ENCODE data around the gene PDE7B. TPM values are rescaled to one million over a fixed set of nuclear protein-coding genes. Genes with fewer than 3 reads are reported as not detected.

The PDE7B gene
- total RNA-seq, 1 donor from 2014 or later = 0.68 TPM

DNA sequence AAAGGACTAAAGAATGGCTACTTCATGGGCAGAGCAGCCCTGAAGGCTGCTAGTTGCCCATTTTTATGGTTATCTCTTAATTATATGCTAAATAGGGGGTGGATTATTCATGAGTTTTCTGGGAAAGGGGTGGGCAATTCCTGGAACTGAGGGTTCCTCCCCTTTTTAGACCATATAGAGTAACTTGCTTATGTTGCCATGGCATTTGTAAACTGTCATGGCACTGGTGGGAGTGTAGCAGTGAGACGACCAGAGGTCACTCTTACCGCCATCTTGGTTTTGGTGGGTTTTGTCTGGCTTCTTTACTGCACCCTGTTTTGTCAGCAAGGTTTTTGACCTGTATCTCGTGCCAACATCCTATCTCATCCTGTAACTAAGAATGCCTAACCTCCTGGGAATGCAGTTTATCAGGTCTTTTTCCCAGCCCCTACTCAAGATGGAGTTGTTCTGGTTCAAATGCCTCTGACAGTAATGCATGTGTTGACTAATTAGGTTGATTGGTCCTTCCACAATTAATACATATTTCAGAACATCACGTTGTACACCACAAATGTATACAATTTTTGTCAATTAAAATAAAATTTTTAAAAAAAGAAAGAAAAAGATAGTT lies 139.5 kb downstream of the PDE7B start:
- ATAC-seq = no peak

DNA sequence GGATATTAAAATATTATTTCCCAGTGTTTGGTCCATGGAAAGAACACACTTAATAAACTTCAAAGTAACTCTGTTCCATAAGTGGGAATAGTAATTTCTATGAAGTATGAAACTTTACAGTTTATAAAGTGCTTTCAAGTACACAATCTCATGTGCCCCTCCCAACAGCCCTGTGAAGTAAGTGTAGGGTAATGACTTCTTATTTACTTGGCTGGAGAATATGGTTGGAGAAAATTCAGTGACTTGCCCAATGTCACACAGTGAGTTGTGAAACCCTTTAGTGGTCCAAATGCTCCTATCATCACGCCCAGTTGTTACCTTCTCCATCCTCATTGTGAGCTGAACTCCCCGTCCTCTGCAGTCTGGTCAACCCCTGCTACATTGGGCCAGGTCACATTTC lies 141.2 kb downstream of the PDE7B start:
- ATAC-seq = no peak

DNA sequence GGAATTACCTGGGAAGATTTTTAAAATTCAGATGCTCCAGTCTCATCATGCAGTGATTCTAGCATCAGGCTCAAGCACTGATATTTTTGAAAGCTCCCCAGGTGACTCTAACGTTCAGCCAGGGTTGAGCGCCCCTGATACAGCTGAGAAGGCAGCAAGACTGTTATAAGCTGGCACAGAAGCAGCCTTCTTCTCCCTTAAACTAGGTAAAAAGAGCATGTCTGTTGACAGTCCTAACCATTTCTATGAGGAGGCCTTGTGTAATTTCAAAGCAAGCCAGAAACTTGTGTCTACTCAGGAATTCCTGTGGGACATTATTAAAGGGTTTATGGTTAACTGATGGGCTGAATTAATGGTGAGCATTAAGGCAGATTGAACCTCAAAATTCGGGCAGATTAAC lies 141.9 kb downstream of the PDE7B start:
- no peak for ATAC-seq

DNA sequence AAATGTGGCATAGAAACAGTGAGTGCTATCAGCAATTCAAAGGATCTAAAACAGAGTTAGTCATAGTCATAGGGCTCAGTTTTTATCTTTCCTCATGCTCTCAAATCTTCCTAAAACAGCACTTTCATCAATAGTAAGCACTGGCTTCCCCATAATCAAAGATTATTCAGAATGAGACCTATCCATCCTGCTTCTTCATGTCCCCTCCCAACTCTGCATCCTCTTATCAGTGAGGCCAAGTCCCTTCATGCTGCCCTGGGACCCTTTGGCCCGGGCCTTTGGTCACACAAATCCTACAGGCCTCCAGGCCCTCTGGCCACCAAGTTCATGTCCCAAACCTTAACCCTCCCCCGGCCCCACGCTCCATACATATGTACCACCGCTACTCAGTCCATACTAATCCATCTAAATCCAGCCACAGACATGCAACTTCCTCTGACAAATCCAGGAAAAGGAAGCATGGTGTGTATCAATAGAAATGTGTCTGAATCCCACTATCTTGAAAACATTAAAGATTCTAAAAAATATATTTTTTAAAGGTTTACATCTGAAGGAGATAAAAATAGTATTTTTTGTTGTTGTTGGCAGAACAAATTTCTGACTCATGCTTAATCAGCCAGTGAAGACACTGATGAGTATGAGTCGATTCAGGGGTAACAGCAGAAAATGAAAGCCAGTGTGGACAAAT lies 143.5 kb downstream of the PDE7B start:
- no peak for ATAC-seq

DNA sequence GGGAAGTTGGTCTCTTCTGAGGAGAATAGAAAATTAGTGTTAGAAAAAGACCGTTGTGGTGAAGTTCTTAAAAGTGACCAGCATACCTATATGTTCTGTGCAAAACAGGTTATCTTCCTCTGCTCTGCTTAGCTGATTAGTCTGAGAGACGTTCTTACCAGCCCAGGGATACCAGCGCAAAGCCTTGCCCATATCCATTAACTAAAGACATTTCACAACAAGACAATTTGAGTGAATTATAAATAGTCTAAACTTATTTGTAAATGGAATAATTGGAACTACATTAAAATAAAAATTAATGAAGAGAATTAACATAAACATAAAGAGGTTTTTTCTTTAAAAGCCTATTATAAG lies 144.0 kb downstream of the PDE7B start:
- no peak for ATAC-seq

DNA sequence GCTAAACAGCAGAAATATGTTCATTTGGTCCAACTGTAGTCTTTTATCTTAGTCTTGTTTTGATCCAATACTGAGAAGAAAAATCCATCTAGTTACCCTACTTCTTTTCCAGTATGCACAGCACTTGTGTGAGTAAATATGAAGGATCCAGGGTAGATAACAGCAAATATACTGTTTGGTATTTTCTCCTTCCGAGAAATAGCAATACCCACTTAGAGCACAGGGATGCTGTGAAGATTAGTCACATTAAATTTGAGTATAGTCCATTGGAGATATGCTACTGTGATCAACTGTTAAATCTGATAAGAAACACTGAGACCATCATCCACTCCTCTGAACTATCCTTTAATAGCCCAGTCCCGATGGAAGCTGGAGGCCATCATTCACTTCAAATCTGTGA lies 145.2 kb downstream of the PDE7B start:
- ATAC-seq = no peak

DNA sequence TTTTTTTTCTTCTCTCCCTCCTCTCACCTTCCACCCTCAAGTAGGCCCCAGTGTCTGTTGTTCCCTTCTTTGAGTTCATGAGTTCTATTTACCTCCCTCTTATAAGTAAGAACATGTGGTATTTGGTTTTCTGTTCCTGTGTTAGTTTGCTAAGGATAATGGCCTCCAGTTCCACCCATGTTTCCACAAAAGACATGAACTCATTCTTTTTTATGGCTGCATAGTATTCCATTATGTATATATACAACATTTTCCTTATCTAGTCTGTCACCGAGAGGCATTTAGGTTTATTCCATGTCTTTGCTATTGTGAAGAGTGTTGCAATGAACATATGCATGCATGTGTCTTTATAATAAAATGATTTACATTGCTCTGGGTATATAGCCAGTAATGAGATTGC lies 147.9 kb downstream of the PDE7B start:
- no peak for ATAC-seq

DNA sequence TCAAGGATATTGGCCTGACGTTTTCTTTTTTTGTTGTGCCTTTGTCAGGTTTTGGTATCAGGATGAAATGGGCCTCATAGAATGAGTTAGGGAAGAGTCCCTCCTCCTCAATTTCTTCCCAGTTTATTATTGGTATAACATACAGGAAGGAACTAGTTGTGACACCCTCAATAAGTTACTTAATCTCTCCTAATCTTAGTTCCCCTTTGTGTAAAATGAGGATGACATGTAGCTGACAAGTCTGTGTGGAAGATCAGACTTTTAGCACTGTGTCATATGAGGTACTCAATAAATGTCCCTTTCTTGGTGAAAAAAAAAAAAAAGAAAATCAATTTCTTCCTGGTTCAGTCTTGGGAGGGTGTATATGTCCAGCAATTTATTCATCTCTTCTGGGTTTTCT lies 155.8 kb downstream of the PDE7B start:
- ATAC-seq = no peak

DNA sequence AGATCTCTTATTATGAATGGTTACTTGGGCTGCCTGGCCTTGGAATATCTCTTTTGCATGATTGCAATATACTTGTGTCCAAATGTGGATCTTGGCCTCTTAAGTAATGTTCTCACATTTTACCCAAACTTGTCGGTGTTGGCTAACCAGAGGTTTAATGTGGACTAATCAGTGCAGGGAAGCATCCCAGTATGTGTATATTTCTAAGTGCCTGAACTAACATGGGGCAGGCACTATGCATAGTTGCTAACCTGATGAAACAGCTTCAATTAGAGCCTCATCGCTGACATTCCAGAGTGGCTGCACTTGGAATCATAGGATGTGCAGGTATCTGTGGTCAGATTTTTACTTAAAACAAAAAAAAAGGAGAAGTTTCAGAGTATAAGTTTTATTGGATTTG lies 160.0 kb downstream of the PDE7B start:
- no peak for ATAC-seq

DNA sequence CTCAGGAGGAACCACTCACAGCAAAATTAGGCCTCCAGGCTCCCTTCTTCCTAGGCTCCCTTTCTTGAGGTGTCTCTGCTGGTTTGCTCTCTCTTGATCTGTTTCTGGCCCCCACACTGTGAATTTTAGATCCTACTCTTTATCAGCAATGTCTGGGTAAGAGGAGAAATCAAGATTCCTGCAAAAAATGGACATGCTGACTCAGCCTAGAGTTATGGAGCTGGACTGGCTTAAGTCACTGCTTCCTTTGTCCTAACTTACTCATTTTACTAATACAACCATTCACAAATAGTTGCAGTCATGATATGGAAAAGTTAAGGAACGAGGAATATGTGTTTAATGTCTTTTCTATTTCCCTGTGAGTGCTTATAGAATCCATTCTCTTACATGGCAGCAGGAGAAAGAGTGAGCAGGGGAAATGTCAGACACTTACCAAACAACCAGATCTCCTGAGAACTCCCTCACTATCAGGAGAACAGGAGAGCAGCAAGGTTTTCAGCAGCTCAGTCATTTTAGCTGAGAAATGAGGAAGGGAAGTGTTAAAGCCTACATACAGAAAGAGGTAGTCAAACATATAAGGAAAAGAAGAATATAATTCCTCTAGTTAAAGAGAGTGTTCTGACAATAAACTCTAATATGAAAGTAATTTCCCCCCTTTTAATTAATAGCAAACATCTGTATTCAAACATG lies 160.8 kb downstream of the PDE7B start:
- ATAC-seq = no peak

DNA sequence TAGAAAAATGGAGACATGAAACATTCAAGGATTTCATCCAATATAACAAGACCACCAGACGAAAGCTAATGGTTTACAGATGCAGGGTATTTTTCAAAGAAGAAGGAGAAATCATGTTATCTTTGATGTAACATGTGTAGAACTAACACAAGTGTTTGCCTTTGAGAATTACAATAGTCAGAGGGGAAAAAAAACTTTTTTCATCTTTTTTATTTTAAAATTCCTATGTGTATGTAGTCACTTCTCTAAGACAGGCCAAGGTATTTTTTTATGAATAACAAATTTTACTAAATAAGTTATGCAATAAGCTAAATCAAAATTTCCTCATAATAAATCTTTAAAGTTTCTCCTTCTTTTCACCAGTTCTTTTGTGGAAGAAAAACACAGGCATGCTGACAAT lies 161.4 kb downstream of the PDE7B start:
- no peak for ATAC-seq

DNA sequence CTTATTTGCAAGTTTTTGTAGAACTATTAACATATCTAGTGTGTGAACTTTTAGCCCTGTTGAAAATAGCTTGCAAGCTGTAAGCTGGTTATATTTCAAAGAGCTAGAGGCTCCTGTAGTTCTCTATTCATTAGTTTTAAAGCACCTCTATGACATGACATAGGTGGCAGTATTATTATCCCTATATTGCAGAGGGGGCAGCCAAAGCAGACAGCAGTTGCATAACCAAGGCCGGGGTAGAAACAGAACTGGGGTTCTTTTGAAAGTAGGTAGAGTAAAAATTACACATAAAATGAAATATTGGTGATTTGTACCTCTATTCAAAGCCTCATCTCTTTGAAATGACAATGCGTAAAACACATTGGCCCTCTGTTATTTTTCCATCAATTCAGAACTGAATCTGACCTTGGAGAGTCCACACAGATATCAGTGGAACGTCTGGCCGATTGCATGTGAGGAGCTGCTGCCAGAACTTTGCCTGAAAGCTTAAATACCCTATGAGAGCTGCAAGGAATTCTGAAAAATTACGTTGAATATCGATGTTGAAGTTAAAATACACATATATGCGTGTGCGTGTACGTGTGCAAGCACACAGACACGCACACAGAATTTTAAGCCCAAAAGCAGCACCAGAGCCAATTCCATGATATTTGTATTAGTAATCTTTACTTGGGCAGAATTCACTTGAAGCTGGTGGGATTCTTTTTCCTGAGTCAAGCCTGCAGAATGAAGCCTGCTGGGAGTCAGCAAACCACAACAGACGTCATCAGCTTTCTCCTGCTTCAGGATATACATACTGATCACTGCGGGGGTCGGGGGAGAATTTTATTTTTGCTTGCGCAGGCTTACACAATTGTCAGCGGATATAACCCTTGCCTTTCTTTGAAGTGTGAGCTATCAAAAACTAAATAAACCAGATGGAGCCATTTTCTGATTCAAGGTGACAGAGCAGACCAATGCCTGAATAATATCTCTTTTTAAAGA lies 163.2 kb downstream of the PDE7B start:
- ATAC-seq = no peak

DNA sequence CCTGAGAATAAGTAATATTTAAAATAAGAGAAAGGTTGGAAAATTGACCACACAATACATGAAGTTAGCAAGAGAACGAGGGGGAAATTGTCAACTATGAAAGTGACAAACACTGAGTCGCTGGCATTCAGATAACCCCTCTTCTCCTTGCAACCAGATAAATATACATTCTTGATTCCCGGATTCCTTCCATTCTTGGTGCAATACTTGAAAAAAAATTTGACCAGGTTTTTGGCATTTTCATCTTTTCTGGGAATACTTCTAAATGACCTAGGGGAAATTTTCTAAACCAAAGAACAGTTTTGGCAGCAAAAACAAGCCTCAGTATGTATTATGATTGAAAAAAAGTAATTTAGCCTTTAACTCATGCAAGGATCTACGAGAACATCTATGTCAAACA lies 164.0 kb downstream of the PDE7B start:
- no peak for ATAC-seq

DNA sequence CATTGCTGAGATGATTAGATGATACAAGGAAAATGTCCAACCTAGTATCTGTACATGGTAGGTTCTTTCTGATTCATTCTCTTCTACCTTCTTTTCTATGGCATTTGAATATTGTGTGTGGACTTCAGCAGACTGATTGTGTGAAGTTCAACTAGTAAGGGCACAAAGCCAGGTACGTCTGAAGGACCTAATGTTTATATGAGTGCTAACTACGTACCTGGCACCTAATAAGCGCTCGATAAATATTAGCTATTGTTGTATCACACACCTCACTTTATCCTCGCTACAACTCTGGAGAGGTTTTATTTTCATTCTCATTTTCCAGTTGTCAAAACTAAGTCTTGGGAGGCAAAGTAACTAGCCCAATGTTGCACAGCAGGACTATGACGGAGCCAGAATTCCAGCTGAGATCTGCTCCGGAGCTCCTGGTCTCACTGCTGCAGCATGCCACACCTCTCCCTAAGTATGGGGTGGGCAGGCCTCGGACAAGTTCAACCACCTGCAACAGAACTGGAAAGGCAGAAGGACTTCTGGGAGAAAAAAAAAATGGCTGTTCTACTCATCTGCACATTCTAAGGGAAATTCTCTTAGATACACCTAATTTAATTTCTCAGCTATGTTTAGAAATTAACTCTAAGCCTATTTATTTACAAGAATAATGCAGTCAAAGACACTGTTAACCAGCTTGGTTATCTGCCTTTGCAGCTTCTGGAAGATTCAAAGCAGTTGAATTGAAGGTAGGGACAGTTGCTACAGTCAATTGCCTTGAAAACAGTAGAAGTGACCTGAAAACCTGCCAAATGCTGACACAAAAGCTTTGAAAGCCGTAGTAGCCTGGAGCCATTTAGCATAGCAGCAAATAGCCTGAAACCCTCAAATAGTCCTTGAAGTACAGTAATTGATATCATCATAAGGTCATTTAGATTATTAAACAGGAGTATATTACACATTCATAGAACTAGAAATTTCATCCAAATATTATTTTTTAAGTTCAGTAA lies 165.0 kb downstream of the PDE7B start:
- no peak for ATAC-seq

DNA sequence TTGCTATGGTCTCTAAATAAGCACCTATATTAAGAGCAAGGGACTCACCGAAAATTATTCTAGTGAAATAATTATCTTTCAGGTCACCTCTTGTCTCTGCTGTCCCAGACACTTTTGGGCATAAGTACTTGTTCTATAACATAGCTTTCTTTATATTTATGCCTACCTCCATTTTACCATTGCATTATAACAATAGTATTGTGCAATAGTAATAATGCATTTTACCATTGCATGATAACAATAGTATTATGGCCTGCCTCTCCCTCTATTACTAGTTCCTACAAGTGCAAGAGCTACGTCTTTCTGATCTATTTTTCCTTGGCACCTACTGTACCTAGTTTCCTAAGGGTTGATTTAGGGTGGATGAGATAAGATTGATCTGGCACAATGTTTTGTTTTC lies 169.2 kb downstream of the PDE7B start:
- ATAC-seq = no peak

DNA sequence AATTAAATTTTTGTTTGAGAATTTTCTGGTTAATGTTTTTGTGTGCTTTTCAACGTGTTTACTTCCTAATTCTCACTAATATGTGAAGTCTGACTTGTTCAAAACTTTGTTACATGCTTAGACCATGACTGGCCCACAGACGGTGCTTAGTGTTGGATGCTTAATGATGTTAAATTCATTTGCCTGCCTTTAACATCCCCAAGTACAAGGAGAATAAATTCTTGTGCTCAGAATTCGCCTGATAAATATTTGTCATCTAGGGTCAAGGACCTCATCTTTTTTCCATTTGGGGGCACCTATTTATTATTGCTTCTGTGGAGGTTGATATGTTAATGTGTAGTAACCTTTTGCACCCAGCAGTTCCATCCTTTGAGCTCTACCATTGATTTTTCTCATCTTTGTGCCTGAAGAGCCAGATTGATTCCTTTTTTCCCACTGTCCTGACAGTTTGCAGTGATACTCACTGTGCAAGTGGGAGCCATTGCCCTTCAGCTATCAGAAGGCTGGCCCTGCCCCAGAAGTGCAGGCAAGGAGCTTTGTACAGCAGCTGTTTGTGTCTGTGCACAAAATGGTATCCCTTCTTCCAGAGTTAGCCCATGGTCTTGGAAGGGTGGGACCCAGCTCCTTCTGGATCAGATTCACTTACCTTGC lies 170.8 kb downstream of the PDE7B start:
- ATAC-seq = no peak

DNA sequence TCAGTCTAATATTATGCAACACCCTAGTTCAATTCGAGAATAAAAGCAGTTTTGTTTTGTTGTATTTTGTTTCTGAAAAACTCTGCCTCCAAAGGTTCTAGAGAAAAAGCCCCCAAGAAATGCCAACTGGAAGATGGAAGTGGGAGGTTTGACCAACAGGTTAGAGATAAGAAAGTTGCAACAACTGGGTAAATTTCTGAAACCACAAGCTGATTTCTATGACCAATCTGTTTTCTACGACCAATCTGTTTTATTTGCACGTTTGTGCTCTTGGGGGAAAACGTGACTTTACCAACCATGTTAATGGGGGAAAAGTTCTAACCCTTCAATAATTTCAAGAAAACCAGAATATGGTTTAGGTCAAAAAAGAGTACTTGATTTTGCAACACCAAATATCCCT lies 173.2 kb downstream of the PDE7B start:
- no peak for ATAC-seq

DNA sequence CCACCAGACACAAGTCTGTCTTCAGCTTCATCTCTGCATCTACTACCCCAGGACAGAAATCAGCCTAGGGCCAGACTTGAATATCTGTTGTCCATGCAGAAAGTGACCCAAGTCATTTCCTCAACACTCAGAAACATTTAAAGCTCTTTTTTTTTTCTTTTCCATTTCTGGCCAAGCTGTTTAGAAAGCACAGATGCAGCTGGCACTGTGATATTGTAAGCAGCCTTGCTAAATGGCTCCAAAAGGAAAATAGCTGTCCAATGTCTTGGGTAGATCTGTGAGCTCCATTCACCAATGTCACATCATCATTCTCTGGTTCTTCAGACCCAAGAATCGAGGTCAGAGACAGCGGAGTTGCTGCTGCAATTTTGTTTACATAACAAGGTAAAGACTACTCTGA lies 174.2 kb downstream of the PDE7B start:
- no peak for ATAC-seq

DNA sequence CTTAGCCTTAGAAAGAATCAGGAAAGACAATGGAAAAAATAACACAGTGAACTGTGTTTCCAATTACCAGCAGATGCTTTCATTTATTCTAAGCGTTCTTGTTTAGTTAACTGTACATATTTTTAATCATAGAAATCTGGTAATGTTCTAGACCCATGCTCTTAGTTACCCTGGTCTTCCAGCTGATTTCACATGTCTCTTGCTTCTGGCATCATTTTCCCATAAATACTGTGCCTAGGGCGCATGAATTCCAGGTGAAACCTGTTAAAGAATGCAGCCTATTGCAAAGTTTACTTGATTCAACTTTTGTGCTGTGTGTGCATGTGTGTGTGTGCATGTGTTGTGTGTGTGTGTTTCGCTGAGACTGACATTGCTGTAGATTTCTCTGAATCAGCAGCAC lies 178.6 kb downstream of the PDE7B start:
- no peak for ATAC-seq

DNA sequence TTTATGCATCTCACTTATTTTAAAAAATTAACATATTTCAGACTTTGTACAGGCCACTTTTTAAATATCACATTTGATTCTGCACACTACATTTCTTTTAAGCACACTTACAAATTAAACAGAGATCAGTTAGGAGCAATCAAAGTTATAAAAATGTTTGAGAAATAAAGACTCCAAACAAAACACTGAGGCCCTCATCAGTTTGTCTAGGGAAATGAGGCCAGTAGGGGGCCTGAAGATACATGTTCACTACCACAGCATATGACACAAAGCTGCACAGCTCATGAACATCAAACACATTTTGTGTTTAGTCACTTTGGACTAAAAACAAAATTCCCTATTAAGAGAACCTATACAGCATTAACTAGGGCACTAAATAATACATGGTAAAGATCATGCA lies 180.5 kb downstream of the PDE7B start:
- peak; percentile 31 for ATAC-seq

DNA sequence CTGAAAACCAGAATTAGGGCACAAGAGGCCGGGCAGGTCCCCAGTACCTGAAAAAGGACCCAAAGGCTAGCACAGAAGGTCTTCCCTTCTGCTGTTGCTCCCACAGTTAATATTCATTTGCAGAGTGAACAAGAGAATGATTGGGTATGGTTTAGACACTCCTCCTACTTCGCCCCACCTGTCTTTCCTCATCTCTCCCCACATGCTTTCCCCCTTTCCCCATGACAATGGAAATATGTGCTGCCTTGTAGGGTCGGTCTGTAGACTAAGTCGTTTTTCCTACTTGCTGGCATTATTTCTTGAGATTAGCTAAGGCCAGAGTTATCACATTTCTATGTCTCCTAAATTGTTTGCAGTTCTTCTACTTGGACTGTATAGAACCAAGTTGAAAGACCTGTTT lies 181.9 kb downstream of the PDE7B start:
- no peak for ATAC-seq
